Bronchial epithelial cell (primary cell): ENCODE measurements around the gene NPTXR. TPM values are rescaled to one million over a fixed set of nuclear protein-coding genes. Genes with fewer than 3 reads are reported as not detected.

Experiments used
- DNase-seq: peaks from one replicate; pipeline ENCODE4 v3.0.0-alpha.2; 2010; ENCODE audit warnings: low read depth
- FAIRE-seq: peaks from 2 replicates; lab custom pipeline; 2011; peaks lifted over from hg19 to GRCh38; lab: Jason Lieb, UNC
- H3K27me3 ChIP-seq: 2 replicates; pipeline ENCODE4 v1.5.1; 2011; ENCODE audit warnings: low read length; ENCODE audit not compliant: control insufficient read depth, insufficient read depth
- H3K36me3 ChIP-seq: 2 replicates; pipeline ENCODE4 v1.5.1; 2011; ENCODE audit warnings: low read length; ENCODE audit not compliant: control insufficient read depth, insufficient read depth
- H3K4me3 ChIP-seq: 2 replicates; pipeline ENCODE4 v1.5.1; 2011; ENCODE audit warnings: mild to moderate bottlenecking, low read depth, low read length, control low read depth
- CTCF ChIP-seq: IDR thresholded peaks from 2 replicates; pipeline ENCODE4 v1.5.1; 2011; ENCODE audit warnings: mild to moderate bottlenecking, moderate library complexity, low read length, control low read depth, inconsistent platforms; ENCODE audit not compliant: insufficient read depth, severe bottlenecking
- total RNA-seq: library from RNA; depleted of rRNA; stranded (reverse); fragments of >200 nt; gene quantifications from 2 replicates; pipeline ENCODE4 v1.2.1, GENCODE V29; 2014

NPTXR gene
- total RNA-seq, 1 donor from 2014 or later: under 0.01 TPM

- FAIRE-seq (no peak), DNase-seq (no peak)
- Histone ChIP-seq H3K4me3 (no peak overlapping the region), H3K36me3 (no peaks in the 10 kb centered on the region), H3K27me3 (no peaks in the 10 kb centered on the region)
- TF ChIP-seq CTCF: no peak
These were observed 17.0 kb downstream of the NPTXR start for GRCh38 chr22:38826801-38827200.

GRCh38 chr22:38826386-38826785 lies 17.4 kb downstream of the NPTXR start:
- no peak for TF ChIP-seq CTCF
- H3K4me3 ChIP-seq: no peak overlapping the region
- no peak for DNase-seq
- no peak for FAIRE-seq
- H3K27me3 ChIP-seq: no peaks in the 10 kb centered on the region
- no peaks in the 10 kb centered on the region for H3K36me3 ChIP-seq

- DNase-seq: peak; percentile 44
- H3K27me3 ChIP-seq: peaks cover under 1% of the 10 kb centered on the region
- FAIRE-seq: no peak
- no peak overlapping the region for H3K4me3 ChIP-seq
- TF ChIP-seq CTCF: peak; percentile 53
- H3K36me3 ChIP-seq: no peaks in the 10 kb centered on the region
These were observed 19.2 kb downstream of the NPTXR start for GRCh38 chr22:38824585-38824984.

GRCh38 chr22:38823637-38824036 lies 20.2 kb downstream of the NPTXR start:
- Histone ChIP-seq H3K27me3 (peaks cover 2% of the 10 kb centered on the region), H3K4me3 (no peak overlapping the region), H3K36me3 (no peaks in the 10 kb centered on the region)
- no peak for DNase-seq
- TF ChIP-seq CTCF: no peak
- peak; percentile 13 for FAIRE-seq

GRCh38 chr22:38823076-38823475 lies 20.8 kb downstream of the NPTXR start:
- H3K36me3 ChIP-seq: no peaks in the 10 kb centered on the region
- no peak for TF ChIP-seq CTCF
- no peak for FAIRE-seq
- no peak overlapping the region for H3K4me3 ChIP-seq
- H3K27me3 ChIP-seq: peaks cover 2% of the 10 kb centered on the region
- DNase-seq: no peak

GRCh38 chr22:38820020-38820419 lies 23.8 kb downstream of the NPTXR start:
- Histone ChIP-seq H3K36me3 (no peaks in the 10 kb centered on the region), H3K4me3 (no peak overlapping the region), H3K27me3 (peaks cover 2% of the 10 kb centered on the region)
- FAIRE-seq: no peak
- TF ChIP-seq CTCF: no peak
- DNase-seq: no peak
